Body of pancreas (tissue), 4 donors: ENCODE results near the gene DPH6.

ENCODE experiments used
- POLR2A ChIP-seq, 3 donors: fragments of 450-650 bp; IDR thresholded peaks; one replicate each; pipeline ENCODE4 v1.6.1; 2016; ENCODE audit warnings: antibody characterized with exemption in 3 of 3, mild to moderate bottlenecking in 2 of 3
- TF ChIP-seq, protein P1 (sequence below), 7 experiments: fragments of 450-650 bp in 4 of 7; fragments of 200-600 bp in 3 of 7; sonication (generic) in 3 of 7; IDR thresholded peaks; one replicate each; pipeline ENCODE4 v1.5.1; 2016 to 2019; ENCODE audit warnings: antibody characterized with exemption in 7 of 7

DNA sequence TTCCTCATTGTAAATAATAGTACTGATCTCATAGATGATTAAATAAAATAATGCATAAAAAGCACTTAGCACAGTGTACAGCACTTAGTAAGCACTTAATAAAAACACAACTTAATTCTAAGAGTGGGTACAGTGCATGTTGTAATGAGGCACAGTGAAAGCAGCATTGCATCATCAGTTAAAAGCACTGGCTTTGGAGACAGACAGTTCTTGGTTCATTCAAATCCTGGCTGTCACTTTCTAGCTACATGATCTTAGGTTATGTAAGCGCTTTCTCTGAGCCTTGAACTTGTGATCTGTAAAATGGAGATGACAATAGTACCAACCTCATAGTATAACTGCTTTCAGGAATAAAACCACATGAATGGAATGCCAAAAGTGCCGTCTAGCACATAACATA lies 151.5 kb downstream of the DPH6 start:
- TF ChIP-seq, protein P1, sequence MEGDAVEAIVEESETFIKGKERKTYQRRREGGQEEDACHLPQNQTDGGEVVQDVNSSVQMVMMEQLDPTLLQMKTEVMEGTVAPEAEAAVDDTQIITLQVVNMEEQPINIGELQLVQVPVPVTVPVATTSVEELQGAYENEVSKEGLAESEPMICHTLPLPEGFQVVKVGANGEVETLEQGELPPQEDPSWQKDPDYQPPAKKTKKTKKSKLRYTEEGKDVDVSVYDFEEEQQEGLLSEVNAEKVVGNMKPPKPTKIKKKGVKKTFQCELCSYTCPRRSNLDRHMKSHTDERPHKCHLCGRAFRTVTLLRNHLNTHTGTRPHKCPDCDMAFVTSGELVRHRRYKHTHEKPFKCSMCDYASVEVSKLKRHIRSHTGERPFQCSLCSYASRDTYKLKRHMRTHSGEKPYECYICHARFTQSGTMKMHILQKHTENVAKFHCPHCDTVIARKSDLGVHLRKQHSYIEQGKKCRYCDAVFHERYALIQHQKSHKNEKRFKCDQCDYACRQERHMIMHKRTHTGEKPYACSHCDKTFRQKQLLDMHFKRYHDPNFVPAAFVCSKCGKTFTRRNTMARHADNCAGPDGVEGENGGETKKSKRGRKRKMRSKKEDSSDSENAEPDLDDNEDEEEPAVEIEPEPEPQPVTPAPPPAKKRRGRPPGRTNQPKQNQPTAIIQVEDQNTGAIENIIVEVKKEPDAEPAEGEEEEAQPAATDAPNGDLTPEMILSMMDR (IDR thresholded peaks at IDR 0.05), result no peak
- TF ChIP-seq POLR2A (IDR thresholded peaks at IDR 0.05), result no peak
